Calu3 (cell line): ENCODE results near the gene AP1G1. TPM values are rescaled to one million over a fixed set of nuclear protein-coding genes. Genes with fewer than 3 reads are reported as not detected.

ENCODE experiments used
- BruUV-seq: library from RNA; stranded (reverse); fragments of 400-500 nt; replicated peaks from 2 replicates; lab custom pipeline; 2021; lab: Mats Ljungman, UMichigan
- CTCF ChIA-PET: fragments of 300-600 bp; sonication (Branson Sonifier 250); formaldehyde crosslinking; loops from one replicate; lab custom pipeline; 2022; ENCODE audit warnings: antibody characterized with exemption; lab: Charles Lee
- DNase-seq: peaks from one replicate; pipeline ENCODE4 v3.0.0; 2022
- H3K27ac Mint-ChIP-seq: one replicate; pipeline ENCODE4 v1.8.0; 2022; ENCODE audit warnings: mixed read lengths; ENCODE audit not compliant: unreplicated experiment
- H3K27me3 Mint-ChIP-seq: one replicate; pipeline ENCODE4 v1.8.0; 2022; ENCODE audit warnings: mixed read lengths; ENCODE audit not compliant: unreplicated experiment
- H3K36me3 Mint-ChIP-seq: one replicate; pipeline ENCODE4 v1.8.0; 2022; ENCODE audit warnings: mild to moderate bottlenecking, moderate library complexity, mixed read lengths; ENCODE audit not compliant: insufficient read depth, unreplicated experiment
- H3K4me1 Mint-ChIP-seq: one replicate; pipeline ENCODE4 v1.8.0; 2022; ENCODE audit warnings: mild to moderate bottlenecking, low read depth, mixed read lengths; ENCODE audit not compliant: unreplicated experiment
- H3K4me3 Mint-ChIP-seq: one replicate; pipeline ENCODE4 v1.8.0; 2022; ENCODE audit warnings: mild to moderate bottlenecking, low read depth, moderate library complexity, mixed read lengths; ENCODE audit not compliant: unreplicated experiment
- H3K9me3 Mint-ChIP-seq: one replicate; pipeline ENCODE4 v1.8.0; 2022; ENCODE audit warnings: low read depth, mixed read lengths; ENCODE audit not compliant: unreplicated experiment
- intact Hi-C: fragments of 100-400 bp; cut with micrococcal nuclease; formaldehyde crosslinking; loops from one replicate; pipeline ENCODE4 v1.10.0; 2022; ENCODE audit not compliant: unreplicated experiment
- total RNA-seq: library from RNA; stranded (reverse); gene quantifications from 2 replicates; pipeline ENCODE4 v1.2.3, GENCODE V29; 2022
- TF ChIP-seq, protein P1 (sequence below): fragments of 200-600 bp; IDR thresholded peaks from one replicate; pipeline ENCODE4 v1.8.0; 2022; ENCODE audit warnings: antibody characterized with exemption; ENCODE audit not compliant: unreplicated experiment

The AP1G1 gene
- total RNA-seq, 1 experiment from 2014 or later: 144 TPM

DNA sequence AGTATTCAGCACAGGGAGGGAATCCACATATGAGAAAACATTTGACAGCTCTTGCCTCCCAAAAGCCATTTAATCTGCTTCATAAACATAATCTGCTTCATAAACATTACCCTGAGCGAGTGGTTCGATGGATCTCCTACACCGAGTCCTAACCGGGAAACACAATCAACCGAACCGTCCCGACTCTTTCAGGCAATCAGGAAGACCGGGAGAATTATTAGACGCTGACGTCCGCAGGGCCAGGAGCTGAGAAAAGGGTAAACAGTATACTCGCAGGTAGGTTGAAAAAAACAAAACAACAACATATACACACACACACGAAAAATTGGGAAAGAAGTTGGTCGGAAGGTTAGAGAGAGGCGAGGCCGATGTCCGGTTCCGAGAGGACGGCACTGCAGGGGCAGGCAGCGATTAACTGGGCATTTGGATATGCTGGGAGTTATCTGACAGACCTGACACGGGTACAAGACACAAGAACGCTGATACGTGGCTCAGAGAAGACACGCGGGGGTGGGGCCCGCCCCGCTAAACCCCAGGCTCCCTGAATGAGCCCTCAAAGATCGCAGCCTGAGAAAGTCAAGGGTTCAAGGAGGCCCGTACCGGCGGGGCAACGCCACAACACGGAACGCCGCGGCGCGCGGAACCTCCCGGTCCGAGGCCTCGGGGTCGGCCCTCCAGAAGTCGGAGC lies 585 bp downstream of the AP1G1 start:
- H3K9me3 Mint-ChIP-seq: no peaks in the 10 kb centered on the region
- peak overlapping the region; percentile 90 for H3K4me3 Mint-ChIP-seq
- TF ChIP-seq, protein P1, sequence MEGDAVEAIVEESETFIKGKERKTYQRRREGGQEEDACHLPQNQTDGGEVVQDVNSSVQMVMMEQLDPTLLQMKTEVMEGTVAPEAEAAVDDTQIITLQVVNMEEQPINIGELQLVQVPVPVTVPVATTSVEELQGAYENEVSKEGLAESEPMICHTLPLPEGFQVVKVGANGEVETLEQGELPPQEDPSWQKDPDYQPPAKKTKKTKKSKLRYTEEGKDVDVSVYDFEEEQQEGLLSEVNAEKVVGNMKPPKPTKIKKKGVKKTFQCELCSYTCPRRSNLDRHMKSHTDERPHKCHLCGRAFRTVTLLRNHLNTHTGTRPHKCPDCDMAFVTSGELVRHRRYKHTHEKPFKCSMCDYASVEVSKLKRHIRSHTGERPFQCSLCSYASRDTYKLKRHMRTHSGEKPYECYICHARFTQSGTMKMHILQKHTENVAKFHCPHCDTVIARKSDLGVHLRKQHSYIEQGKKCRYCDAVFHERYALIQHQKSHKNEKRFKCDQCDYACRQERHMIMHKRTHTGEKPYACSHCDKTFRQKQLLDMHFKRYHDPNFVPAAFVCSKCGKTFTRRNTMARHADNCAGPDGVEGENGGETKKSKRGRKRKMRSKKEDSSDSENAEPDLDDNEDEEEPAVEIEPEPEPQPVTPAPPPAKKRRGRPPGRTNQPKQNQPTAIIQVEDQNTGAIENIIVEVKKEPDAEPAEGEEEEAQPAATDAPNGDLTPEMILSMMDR: no peak
- no peaks in the 10 kb centered on the region for H3K27me3 Mint-ChIP-seq
- H3K4me1 Mint-ChIP-seq: no peaks in the 10 kb centered on the region
- TSS peak; percentile 57 for BruUV-seq
- CTCF ChIA-PET: interaction anchor here (0.6 kb wide), 1 partner anchor 86 kb away, joined by 3 read pairs; no protein-coding TSS in a partner anchor
- H3K27ac Mint-ChIP-seq: peak overlapping the region; percentile 97
- intact Hi-C loops: loop anchor here (5.0 to 10.0 kb wide), 3 partner anchors 36 to 154 kb away; partner anchors contain the start of gene IST1
- peak; percentile 23 for DNase-seq
- H3K36me3 Mint-ChIP-seq: peaks cover 48% of the 10 kb centered on the region

GRCh38 chr16:71803305-71803690 lies 5.3 kb downstream of the AP1G1 start:
- intact Hi-C loops: loop anchor here (10.0 kb wide), 1 partner anchor 92 kb away; the partner anchor contains the start of gene IST1
- TF ChIP-seq, protein P1: no peak
- H3K9me3 Mint-ChIP-seq: no peaks in the 10 kb centered on the region
- H3K4me1 Mint-ChIP-seq: no peaks in the 10 kb centered on the region
- H3K4me3 Mint-ChIP-seq: no peak overlapping the region
- CTCF ChIA-PET: interaction anchor here (0.7 kb wide), 1 partner anchor 74 kb away, joined by 3 read pairs; no protein-coding TSS in a partner anchor
- H3K27me3 Mint-ChIP-seq: no peaks in the 10 kb centered on the region
- peaks cover 70% of the 10 kb centered on the region for H3K36me3 Mint-ChIP-seq
- no TSS peak for BruUV-seq
- H3K27ac Mint-ChIP-seq: no peak overlapping the region
- no peak for DNase-seq

DNA sequence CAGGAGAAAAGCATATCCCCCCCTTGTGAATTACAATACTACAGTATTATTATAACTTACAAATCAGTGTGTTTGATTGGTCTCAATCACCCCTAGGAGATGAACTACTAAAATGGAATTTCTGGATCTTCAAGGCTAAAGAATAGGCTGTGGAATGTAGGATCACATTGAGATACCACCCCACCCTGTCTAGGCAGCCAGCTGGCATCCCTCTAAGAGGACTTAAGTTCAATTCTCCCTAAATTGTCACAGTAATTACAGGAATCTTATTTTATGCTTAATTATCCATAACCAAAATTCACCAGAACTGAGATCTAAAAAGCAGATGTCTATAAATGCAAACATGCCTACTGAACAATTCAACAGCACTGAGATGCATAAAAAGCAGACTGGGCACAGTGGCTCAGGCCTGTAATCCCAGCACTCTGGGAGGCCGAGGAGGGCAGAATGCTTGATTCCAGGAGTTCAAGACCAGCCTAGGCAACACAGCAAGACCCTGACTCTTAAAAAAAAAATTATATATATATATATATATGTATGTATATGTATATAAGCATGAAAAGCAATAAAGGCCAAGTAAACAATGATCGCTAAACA lies 12.0 kb downstream of the AP1G1 start:
- no peak for DNase-seq
- no peak overlapping the region for H3K27ac Mint-ChIP-seq
- TF ChIP-seq, protein P1: no peak
- H3K36me3 Mint-ChIP-seq: peaks cover 50% of the 10 kb centered on the region
- H3K4me1 Mint-ChIP-seq: peaks cover 10% of the 10 kb centered on the region
- H3K27me3 Mint-ChIP-seq: no peaks in the 10 kb centered on the region
- no peak overlapping the region for H3K4me3 Mint-ChIP-seq
- no peaks in the 10 kb centered on the region for H3K9me3 Mint-ChIP-seq
- BruUV-seq: no TSS peak
- CTCF ChIA-PET: no interaction called here
- intact Hi-C loops: no loop called here

DNA sequence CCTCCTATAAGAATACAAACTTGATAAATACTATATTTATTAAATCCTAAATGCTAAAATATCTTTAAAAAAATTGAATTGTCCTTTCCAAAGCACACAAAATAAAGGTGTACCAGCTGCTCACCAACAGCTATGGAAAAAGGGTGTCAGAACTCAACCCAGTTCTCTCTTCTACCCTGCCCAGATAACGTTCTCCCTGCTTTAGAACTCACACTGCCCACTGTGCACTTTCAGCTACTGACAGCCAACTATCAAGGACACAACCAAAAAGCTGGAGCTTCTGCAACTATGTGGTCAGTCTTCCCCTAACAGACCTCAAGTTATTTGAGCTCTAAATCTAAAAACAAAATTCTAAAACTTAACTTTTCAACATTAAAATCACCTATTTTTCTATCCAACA lies 13.7 kb downstream of the AP1G1 start:
- TF ChIP-seq, protein P1: no peak
- H3K4me1 Mint-ChIP-seq: peaks cover 10% of the 10 kb centered on the region
- CTCF ChIA-PET: interaction anchor here (0.8 kb wide), 1 partner anchor 669 kb away, joined by 3 read pairs; no protein-coding TSS in a partner anchor
- no peaks in the 10 kb centered on the region for H3K9me3 Mint-ChIP-seq
- no TSS peak for BruUV-seq
- DNase-seq: no peak
- intact Hi-C loops: no loop called here
- no peaks in the 10 kb centered on the region for H3K27me3 Mint-ChIP-seq
- no peak overlapping the region for H3K27ac Mint-ChIP-seq
- peaks cover 36% of the 10 kb centered on the region for H3K36me3 Mint-ChIP-seq
- no peak overlapping the region for H3K4me3 Mint-ChIP-seq
